Activated naive CD8-positive, alpha-beta T cell treated with anti-CD3 and anti-CD28 coated beads, Interleukin-2, amount 10 ng/mL, durations not matched to agents 7 days and 5 days (primary cell): ENCODE data around the gene PLA2G7. TPM values are rescaled to one million over a fixed set of nuclear protein-coding genes. Genes with fewer than 3 reads are reported as not detected.

Experiments used
- ATAC-seq: fragments of 150-1000 bp; cut with Tn5 transposase; one replicate; pipeline ENCODE4 v1.10.0; 2021; ENCODE audit warnings: low read depth, moderate library complexity
- POLR2A ChIA-PET: fragments of 350-600 bp; sonication (Branson Sonifier 250); formaldehyde crosslinking; loops from one replicate; lab custom pipeline; 2021; ENCODE audit warnings: antibody characterized with exemption; lab: Charles Lee
- DNase-seq: peaks from one replicate; pipeline ENCODE4 v3.0.0; 2021
- H3K27ac Mint-ChIP-seq: one replicate; pipeline ENCODE4 v1.8.0; 2022; ENCODE audit warnings: mild to moderate bottlenecking, mixed read lengths
- H3K27me3 Mint-ChIP-seq: one replicate; pipeline ENCODE4 v1.8.0; 2022; ENCODE audit warnings: mild to moderate bottlenecking, moderate library complexity, mixed read lengths
- H3K36me3 Mint-ChIP-seq: one replicate; pipeline ENCODE4 v1.8.0; 2021; ENCODE audit warnings: mild to moderate bottlenecking, mixed read lengths
- H3K4me1 Mint-ChIP-seq: one replicate; pipeline ENCODE4 v1.8.0; 2021; ENCODE audit warnings: mixed read lengths
- H3K4me3 Mint-ChIP-seq: one replicate; pipeline ENCODE4 v1.8.0; 2022; ENCODE audit warnings: mild to moderate bottlenecking, moderate library complexity, mixed read lengths
- H3K9me3 Mint-ChIP-seq: one replicate; pipeline ENCODE4 v1.8.0; 2021; ENCODE audit warnings: mixed read lengths
- total RNA-seq, 2 experiments: library from RNA; stranded (reverse); gene quantifications; one replicate each; pipeline ENCODE4 v1.2.3, GENCODE V29; 2021

PLA2G7 gene
- total RNA-seq, 2 experiments from 2014 or later: 7.5 to 9.6 TPM

GRCh38 chr6:46690141-46690755, 44.9 kb downstream of the PLA2G7 start:
- POLR2A ChIA-PET: no interaction called here
- Mint-ChIP-seq H3K4me1 (no peaks in the 10 kb centered on the region), H3K27ac (no peak overlapping the region), H3K9me3 (peaks cover 2% of the 10 kb centered on the region), H3K36me3 (no peaks in the 10 kb centered on the region), H3K4me3 (no peak overlapping the region), H3K27me3 (peaks cover 16% of the 10 kb centered on the region)
- DNase-seq (no peak), ATAC-seq (no peak)

GRCh38 chr6:46689657-46690056, 45.5 kb downstream of the PLA2G7 start:
- DNase-seq (no peak), ATAC-seq (no peak)
- Mint-ChIP-seq H3K27ac (no peak overlapping the region), H3K4me1 (no peaks in the 10 kb centered on the region), H3K27me3 (peaks cover 19% of the 10 kb centered on the region), H3K9me3 (peaks cover 2% of the 10 kb centered on the region), H3K4me3 (no peak overlapping the region), H3K36me3 (no peaks in the 10 kb centered on the region)
- POLR2A ChIA-PET: no interaction called here

GRCh38 chr6:46688966-46689335, 46.2 kb downstream of the PLA2G7 start:
- peaks cover 19% of the 10 kb centered on the region for H3K27me3 Mint-ChIP-seq
- peaks cover 2% of the 10 kb centered on the region for H3K9me3 Mint-ChIP-seq
- ATAC-seq (no peak), DNase-seq (no peak)
- no peak overlapping the region for H3K27ac Mint-ChIP-seq
- POLR2A ChIA-PET: no interaction called here
- no peak overlapping the region for H3K4me3 Mint-ChIP-seq
- H3K36me3 Mint-ChIP-seq: no peaks in the 10 kb centered on the region
- no peaks in the 10 kb centered on the region for H3K4me1 Mint-ChIP-seq

- DNase-seq (no peak), ATAC-seq (no peak)
- Mint-ChIP-seq H3K27ac (no peak overlapping the region), H3K27me3 (peaks cover 14% of the 10 kb centered on the region), H3K9me3 (peaks cover 2% of the 10 kb centered on the region), H3K4me3 (no peak overlapping the region), H3K4me1 (no peaks in the 10 kb centered on the region), H3K36me3 (no peaks in the 10 kb centered on the region)
- POLR2A ChIA-PET: no interaction called here
Measured at GRCh38 chr6:46688117-46688965, 46.8 kb downstream of the PLA2G7 start.

- no peak within 1 kb of the TSS for H3K27ac Mint-ChIP-seq
- H3K36me3 Mint-ChIP-seq: no peaks in the 10 kb centered on the region
- no peak for ATAC-seq
- POLR2A ChIA-PET: no interaction called here
- peaks cover 2% of the 10 kb centered on the region for H3K9me3 Mint-ChIP-seq
- no peak within 1 kb of the TSS for H3K4me3 Mint-ChIP-seq
- DNase-seq: no peak
- H3K4me1 Mint-ChIP-seq: no peaks in the 10 kb centered on the region
- H3K27me3 Mint-ChIP-seq: peaks cover 11% of the 10 kb centered on the region
Measured at GRCh38 chr6:46687619-46688097, 47.5 kb downstream of the PLA2G7 start, which contains the start of gene TDRD6. TSS of gene TDRD6 (plus strand) at chr6:46687885. CDS start at chr6:46688129, 244 bp downstream.

- Mint-ChIP-seq H3K27ac (no peak overlapping the region), H3K36me3 (no peaks in the 10 kb centered on the region), H3K4me3 (no peak overlapping the region), H3K4me1 (no peaks in the 10 kb centered on the region), H3K9me3 (peaks cover 2% of the 10 kb centered on the region), H3K27me3 (peaks cover 7% of the 10 kb centered on the region)
- POLR2A ChIA-PET: no interaction called here
- ATAC-seq (no peak), DNase-seq (no peak)
Measured at GRCh38 chr6:46684771-46685170, 50.4 kb downstream of the PLA2G7 start.

- H3K9me3 Mint-ChIP-seq: no peaks in the 10 kb centered on the region
- peaks cover 2% of the 10 kb centered on the region for H3K27me3 Mint-ChIP-seq
- ATAC-seq (no peak), DNase-seq (no peak)
- H3K4me3 Mint-ChIP-seq: no peak overlapping the region
- no peaks in the 10 kb centered on the region for H3K36me3 Mint-ChIP-seq
- POLR2A ChIA-PET: no interaction called here
- H3K4me1 Mint-ChIP-seq: no peaks in the 10 kb centered on the region
- H3K27ac Mint-ChIP-seq: no peak overlapping the region
Measured at GRCh38 chr6:46677314-46677654, 57.9 kb downstream of the PLA2G7 start.

- no peaks in the 10 kb centered on the region for H3K36me3 Mint-ChIP-seq
- no peaks in the 10 kb centered on the region for H3K9me3 Mint-ChIP-seq
- H3K27me3 Mint-ChIP-seq: peaks cover 2% of the 10 kb centered on the region
- no peak overlapping the region for H3K4me3 Mint-ChIP-seq
- POLR2A ChIA-PET: no interaction called here
- no peak for ATAC-seq
- no peak for DNase-seq
- no peak overlapping the region for H3K27ac Mint-ChIP-seq
- no peaks in the 10 kb centered on the region for H3K4me1 Mint-ChIP-seq
Measured at GRCh38 chr6:46676604-46677313, 58.4 kb downstream of the PLA2G7 start.

- ATAC-seq: no peak
- no peak for DNase-seq
- H3K9me3 Mint-ChIP-seq: no peaks in the 10 kb centered on the region
- H3K4me3 Mint-ChIP-seq: no peak overlapping the region
- POLR2A ChIA-PET: no interaction called here
- H3K27me3 Mint-ChIP-seq: no peaks in the 10 kb centered on the region
- H3K36me3 Mint-ChIP-seq: no peaks in the 10 kb centered on the region
- H3K4me1 Mint-ChIP-seq: no peaks in the 10 kb centered on the region
- H3K27ac Mint-ChIP-seq: no peak overlapping the region
Measured at GRCh38 chr6:46674410-46674809, 60.8 kb downstream of the PLA2G7 start.

GRCh38 chr6:46667377-46667776, 67.8 kb downstream of the PLA2G7 start:
- Mint-ChIP-seq H3K27ac (no peak overlapping the region), H3K27me3 (no peaks in the 10 kb centered on the region)

GRCh38 chr6:46661483-46661882, 73.7 kb downstream of the PLA2G7 start:
- no peak overlapping the region for H3K27ac Mint-ChIP-seq
- DNase-seq (no peak), ATAC-seq (no peak)
- H3K9me3 Mint-ChIP-seq: no peaks in the 10 kb centered on the region
- H3K4me1 Mint-ChIP-seq: no peaks in the 10 kb centered on the region
- no peaks in the 10 kb centered on the region for H3K36me3 Mint-ChIP-seq
- H3K27me3 Mint-ChIP-seq: no peaks in the 10 kb centered on the region
- H3K4me3 Mint-ChIP-seq: no peak overlapping the region
- POLR2A ChIA-PET: no interaction called here

More at GRCh38 chr6:46667377-46667776, 67.8 kb downstream of the PLA2G7 start:
- Mint-ChIP-seq H3K4me3 (no peak overlapping the region), H3K36me3 (no peaks in the 10 kb centered on the region), H3K4me1 (no peaks in the 10 kb centered on the region), H3K9me3 (no peaks in the 10 kb centered on the region)
- no peak for ATAC-seq
- no peak for DNase-seq
- POLR2A ChIA-PET: no interaction called here

- DNase-seq: no peak
- peaks cover 22% of the 10 kb centered on the region for H3K27me3 Mint-ChIP-seq
- no peak overlapping the region for H3K27ac Mint-ChIP-seq
- no peaks in the 10 kb centered on the region for H3K36me3 Mint-ChIP-seq
- no peaks in the 10 kb centered on the region for H3K9me3 Mint-ChIP-seq
- no peak overlapping the region for H3K4me3 Mint-ChIP-seq
- POLR2A ChIA-PET: no interaction called here
- H3K4me1 Mint-ChIP-seq: peaks cover 6% of the 10 kb centered on the region
- ATAC-seq: no peak
Measured at GRCh38 chr6:46657642-46658041, 77.5 kb downstream of the PLA2G7 start.

- Mint-ChIP-seq H3K9me3 (no peaks in the 10 kb centered on the region), H3K4me1 (peaks cover 14% of the 10 kb centered on the region), H3K36me3 (no peaks in the 10 kb centered on the region), H3K27ac (no peak overlapping the region), H3K4me3 (no peak overlapping the region), H3K27me3 (peaks cover 39% of the 10 kb centered on the region)
- ATAC-seq (no peak), DNase-seq (no peak)
- POLR2A ChIA-PET: no interaction called here
Measured at GRCh38 chr6:46655803-46656202, 79.4 kb downstream of the PLA2G7 start.
